BLaER1 (cell line): Measurements from ENCODE around the gene PDLIM3.

Experiments used
- H3K27ac ChIP-seq: shearing (Covaris generic); formaldehyde crosslinking; 2 replicates; pipeline ENCODE4 v1.8.1; 2022
- H3K27me3 ChIP-seq: shearing (Covaris generic); formaldehyde crosslinking; 2 replicates; pipeline ENCODE4 v1.8.1; 2022
- H3K36me3 ChIP-seq: shearing (Covaris generic); formaldehyde crosslinking; 2 replicates; pipeline ENCODE4 v1.8.1; 2022
- H3K4me1 ChIP-seq: shearing (Covaris generic); formaldehyde crosslinking; 2 replicates; pipeline ENCODE4 v1.8.1; 2022
- H3K4me2 ChIP-seq: shearing (Covaris generic); formaldehyde crosslinking; 2 replicates; pipeline ENCODE4 v1.8.1; 2022
- H3K4me3 ChIP-seq: shearing (Covaris generic); formaldehyde crosslinking; 2 replicates; pipeline ENCODE4 v1.8.1; 2022
- H3K9ac ChIP-seq: shearing (Covaris generic); formaldehyde crosslinking; 2 replicates; pipeline ENCODE4 v1.8.1; 2022
- H3K9me3 ChIP-seq: shearing (Covaris generic); formaldehyde crosslinking; 2 replicates; pipeline ENCODE4 v1.8.1; 2022
- H4K20me1 ChIP-seq: shearing (Covaris generic); formaldehyde crosslinking; 2 replicates; pipeline ENCODE4 v1.8.1; 2022
- Cebpa-rat ChIP-seq: shearing (Covaris generic); IDR thresholded peaks from 2 replicates; pipeline ENCODE4 v1.8.1; 2022

PDLIM3 gene

DNA sequence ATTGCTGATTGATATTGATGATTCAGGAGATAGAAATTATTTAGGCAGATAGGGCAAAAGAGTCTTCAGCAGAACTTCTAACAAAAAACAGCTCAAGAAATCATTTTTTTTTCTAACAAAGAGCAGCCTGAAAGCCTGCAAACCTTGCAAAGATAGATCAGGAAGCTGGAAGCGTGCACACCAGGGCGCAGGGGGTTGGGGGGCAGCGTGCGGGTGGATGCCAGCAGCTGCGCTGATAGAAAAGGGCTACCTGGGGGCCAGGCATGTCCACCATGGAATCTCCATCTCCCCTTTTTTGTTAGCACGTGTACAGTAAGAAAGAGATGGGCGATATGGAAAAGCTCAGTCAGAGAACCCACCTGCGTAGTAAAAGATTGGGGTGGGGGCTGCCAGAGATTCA, 62.1 kb downstream of the PDLIM3 start:
- no peak for TF ChIP-seq Cebpa-rat
- H3K27me3 ChIP-seq, result peaks cover 6% of the 10 kb centered on the region; the same call in 1 of the 2 replicates
- no peaks in the 10 kb centered on the region for H3K36me3 ChIP-seq
- H3K9me3 ChIP-seq, result 0 out of 2 replicates have a peak, but pooled peaks cover 4% of the 10 kb centered on the region
- H3K4me3 ChIP-seq, result no peak overlapping the region
- no peaks in the 10 kb centered on the region for H4K20me1 ChIP-seq
- peaks cover 18% of the 10 kb centered on the region for H3K4me1 ChIP-seq
- no peak overlapping the region for H3K4me2 ChIP-seq
- H3K9ac ChIP-seq, result no peak overlapping the region
- H3K27ac ChIP-seq, result no peak overlapping the region

DNA sequence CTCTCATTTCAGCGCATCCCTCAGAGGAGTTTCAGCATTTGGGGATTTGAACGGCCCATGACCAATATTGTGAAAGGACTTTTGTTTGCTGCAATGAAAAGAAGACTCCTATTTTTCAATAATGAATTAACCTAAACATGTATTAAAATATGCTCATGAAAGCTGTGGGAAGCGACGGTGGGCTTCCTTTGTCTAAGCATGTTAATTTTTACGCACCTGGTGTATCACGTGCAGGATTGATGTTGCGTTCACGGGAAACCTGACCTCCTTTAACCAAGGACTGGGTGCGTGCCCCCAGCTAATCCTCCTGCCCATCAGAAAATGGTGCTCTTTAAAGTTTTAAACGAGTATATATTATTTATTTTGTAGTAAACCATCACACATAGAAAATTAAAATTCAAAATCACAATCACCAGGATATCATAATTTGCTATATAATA, 63.2 kb downstream of the PDLIM3 start:
- 0 out of 2 replicates have a peak, but pooled peaks cover 4% of the 10 kb centered on the region for H3K9me3 ChIP-seq
- peaks cover 18% of the 10 kb centered on the region for H3K4me1 ChIP-seq
- peaks cover 6% of the 10 kb centered on the region; the same call in 1 of the 2 replicates for H3K27me3 ChIP-seq
- TF ChIP-seq Cebpa-rat, result no peak
- peak overlapping the region; percentile 72 for H3K9ac ChIP-seq
- no peak overlapping the region for H3K27ac ChIP-seq
- H4K20me1 ChIP-seq, result no peaks in the 10 kb centered on the region
- H3K4me2 ChIP-seq, result peak overlapping the region; percentile 99
- H3K4me3 ChIP-seq, result peak overlapping the region; percentile 85
- no peaks in the 10 kb centered on the region for H3K36me3 ChIP-seq

DNA sequence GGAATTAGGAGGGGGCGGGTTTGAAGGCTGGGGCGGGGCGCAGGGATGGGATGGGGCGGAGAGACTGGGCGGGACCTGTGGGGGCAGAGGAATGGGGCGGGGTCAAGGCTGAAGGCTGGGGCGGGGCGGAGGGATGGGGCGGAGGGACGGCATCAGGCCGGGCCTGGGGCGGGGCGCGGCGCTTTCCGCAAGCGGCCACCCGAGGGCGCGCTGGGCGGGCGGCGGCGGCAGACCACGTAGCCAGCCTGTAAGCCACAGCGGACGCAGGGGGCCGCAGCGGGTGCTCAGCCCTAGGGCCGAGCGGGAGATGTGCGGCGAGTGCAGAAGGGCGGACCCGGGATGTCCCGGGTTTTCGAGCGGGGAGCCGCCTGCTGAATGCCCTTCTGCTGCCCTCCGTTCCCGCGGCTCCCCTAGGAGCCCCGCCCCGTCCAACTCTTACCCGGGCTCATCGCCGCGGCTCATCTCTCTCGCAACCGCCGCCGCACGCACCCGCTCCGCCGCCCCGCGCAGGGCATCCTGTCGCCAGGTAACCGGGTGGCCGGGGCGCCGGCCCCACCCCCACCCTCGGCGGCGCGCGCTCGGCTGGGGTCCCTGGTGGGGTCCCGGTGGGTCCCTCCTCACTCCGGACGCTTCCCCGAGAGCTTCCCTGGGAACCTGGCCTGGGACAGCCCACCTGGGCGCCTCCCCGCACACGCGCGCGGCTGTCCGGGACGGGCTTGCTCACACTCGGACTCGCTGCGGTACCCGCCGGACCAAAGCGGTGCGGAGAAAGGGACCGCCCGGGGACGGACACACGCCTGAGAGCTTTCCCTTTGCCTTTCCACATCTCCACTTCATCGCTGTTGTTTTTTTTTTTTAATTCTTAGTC, 63.8 kb downstream of the PDLIM3 start, which contains the start of gene CCDC110:
Gene CCDC110, minus strand, starts transcription at position 499 of the 868 bp plus-strand sequence. Its CDS starts 50 bp downstream, at position 449.
- H3K4me3 ChIP-seq, result peak within 1 kb of the TSS; percentile 85
- H4K20me1 ChIP-seq, result no peaks in the 10 kb centered on the region
- H3K36me3 ChIP-seq, result no peaks in the 10 kb centered on the region
- TF ChIP-seq Cebpa-rat, result no peak
- H3K9me3 ChIP-seq, result 0 out of 2 replicates have a peak, but pooled peaks cover 4% of the 10 kb centered on the region
- H3K27me3 ChIP-seq, result peaks cover 6% of the 10 kb centered on the region; the same call in 1 of the 2 replicates
- peak within 1 kb of the TSS; percentile 100 for H3K4me2 ChIP-seq
- H3K4me1 ChIP-seq, result peaks cover 18% of the 10 kb centered on the region
- peak within 1 kb of the TSS; percentile 72 for H3K9ac ChIP-seq
- no peak within 1 kb of the TSS; the same call in 1 of the 2 replicates for H3K27ac ChIP-seq

DNA sequence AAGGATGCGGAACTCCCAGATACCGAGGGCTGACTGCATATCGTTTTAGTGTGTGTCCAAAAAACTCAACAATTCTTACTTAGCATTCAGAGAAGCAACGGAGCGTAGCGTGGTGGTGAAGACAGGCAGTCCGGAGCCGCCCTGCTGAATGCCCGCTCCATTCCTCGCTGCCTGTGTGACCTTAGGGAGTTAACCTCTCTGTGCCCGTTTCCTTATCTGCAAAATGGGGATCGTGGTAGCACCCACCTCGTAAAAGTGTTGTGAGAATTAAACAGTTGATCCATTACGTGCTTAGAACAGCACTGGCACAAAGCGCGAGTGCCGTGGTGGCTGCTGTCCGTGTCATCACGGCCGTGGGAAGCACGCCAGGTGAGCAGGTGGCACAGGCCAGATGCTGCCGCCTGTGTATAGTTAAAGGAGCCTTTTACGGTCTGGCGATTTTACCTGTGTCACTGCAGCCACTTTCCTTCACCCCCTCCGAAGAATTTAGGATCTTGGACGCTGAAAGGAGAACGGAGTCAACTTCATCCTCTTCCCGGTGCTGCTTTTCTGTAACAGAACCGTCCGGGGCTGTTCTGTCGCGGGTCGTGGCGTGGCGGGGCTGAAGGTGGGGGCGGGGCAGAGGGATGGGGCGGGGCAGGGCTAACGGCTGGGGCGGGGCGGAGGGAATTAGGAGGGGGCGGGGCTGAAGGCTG, 64.7 kb downstream of the PDLIM3 start:
- no peak for TF ChIP-seq Cebpa-rat
- H3K4me1 ChIP-seq, result peaks cover 18% of the 10 kb centered on the region
- peak overlapping the region; percentile 64; the same call in 1 of the 2 replicates for H3K9ac ChIP-seq
- H3K27ac ChIP-seq, result no peak overlapping the region; the same call in 1 of the 2 replicates
- H3K9me3 ChIP-seq, result 0 out of 2 replicates have a peak, but pooled peaks cover 4% of the 10 kb centered on the region
- H3K4me3 ChIP-seq, result peak overlapping the region; percentile 70
- peak overlapping the region; percentile 100 for H3K4me2 ChIP-seq
- H3K36me3 ChIP-seq, result no peaks in the 10 kb centered on the region
- no peaks in the 10 kb centered on the region for H4K20me1 ChIP-seq
- peaks cover 6% of the 10 kb centered on the region; the same call in 1 of the 2 replicates for H3K27me3 ChIP-seq

DNA sequence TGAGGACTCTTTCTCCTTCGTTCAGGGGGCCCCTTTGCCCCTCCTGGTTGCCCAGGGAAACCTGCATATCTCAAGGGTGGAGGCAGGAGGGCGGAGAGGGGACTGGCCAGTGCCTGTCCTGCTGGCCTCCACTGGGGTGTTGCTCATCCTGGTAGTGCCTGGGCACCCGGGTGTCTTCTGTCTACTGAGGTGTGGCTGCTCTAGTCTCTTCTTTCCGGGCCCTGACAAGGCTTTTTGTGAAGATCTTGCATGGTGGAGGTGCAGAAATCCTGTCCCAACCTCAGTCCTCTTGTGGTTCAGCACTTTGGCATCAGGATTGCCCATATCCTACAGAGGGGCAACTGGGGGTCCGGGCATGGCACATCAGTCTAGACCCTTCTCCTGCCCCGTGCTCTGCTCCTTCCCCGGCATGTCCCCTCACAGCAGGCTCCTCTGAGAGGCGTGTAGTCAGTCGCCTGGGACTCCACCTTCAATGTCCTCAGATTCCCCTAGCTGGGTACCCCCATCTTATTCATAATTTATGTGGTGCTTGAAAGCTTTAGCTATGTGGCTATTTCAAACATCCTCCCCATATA, 65.6 kb downstream of the PDLIM3 start:
- Histone ChIP-seq H3K4me1 (peaks cover 18% of the 10 kb centered on the region), H3K27me3 (peaks cover 6% of the 10 kb centered on the region; the same call in 1 of the 2 replicates), H3K36me3 (no peaks in the 10 kb centered on the region), H3K9me3 (0 out of 2 replicates have a peak, but pooled peaks cover 4% of the 10 kb centered on the region), H3K9ac (no peak overlapping the region), H3K4me3 (no peak overlapping the region), H3K4me2 (peak overlapping the region; percentile 100; the same call in 1 of the 2 replicates), H4K20me1 (no peaks in the 10 kb centered on the region), H3K27ac (no peak overlapping the region)
- no peak for TF ChIP-seq Cebpa-rat

DNA sequence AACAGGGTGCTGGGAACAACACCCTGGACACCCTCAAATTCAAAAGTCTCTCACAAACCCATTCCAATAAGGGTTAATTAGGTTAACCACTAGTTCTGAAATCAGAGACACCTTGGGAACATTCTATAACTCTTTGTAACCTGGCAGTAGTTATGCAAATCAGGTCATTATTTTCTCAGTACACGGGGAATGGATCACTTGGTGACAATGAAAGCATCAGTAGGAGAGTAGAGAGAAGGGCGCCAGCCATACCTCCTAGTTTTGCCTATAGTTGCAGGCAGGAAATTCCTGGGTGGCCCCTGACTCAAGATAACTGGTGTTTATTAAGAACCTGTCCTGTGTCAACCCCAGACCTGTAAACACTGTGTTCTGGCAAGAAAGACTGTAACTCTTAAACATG, 66.3 kb downstream of the PDLIM3 start:
- no peak for TF ChIP-seq Cebpa-rat
- Histone ChIP-seq H3K9me3 (0 out of 2 replicates have a peak, but pooled peaks cover 4% of the 10 kb centered on the region), H3K27me3 (peaks cover 6% of the 10 kb centered on the region; the same call in 1 of the 2 replicates), H3K9ac (no peak overlapping the region), H4K20me1 (no peaks in the 10 kb centered on the region), H3K4me1 (peaks cover 18% of the 10 kb centered on the region), H3K4me3 (no peak overlapping the region), H3K36me3 (no peaks in the 10 kb centered on the region), H3K27ac (no peak overlapping the region), H3K4me2 (no peak overlapping the region)

DNA sequence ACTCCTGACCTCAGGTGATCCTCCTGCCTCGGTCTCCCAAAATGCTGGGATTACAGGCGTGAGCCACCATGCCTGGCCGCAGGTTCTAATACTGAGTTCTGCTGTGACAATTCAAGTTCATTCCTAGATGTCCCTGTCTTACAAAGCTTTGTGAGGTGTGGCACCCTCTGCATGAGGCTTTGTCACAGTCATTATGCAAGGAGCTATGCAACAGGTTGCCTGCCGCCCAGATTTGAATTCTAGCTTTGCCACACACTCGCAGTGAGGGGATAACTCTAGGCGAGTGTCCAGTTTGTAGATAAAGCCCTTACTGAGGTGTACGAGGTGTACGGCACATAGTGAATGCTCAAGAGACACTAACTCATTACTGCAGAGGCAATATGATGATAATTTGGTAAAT, 67.3 kb downstream of the PDLIM3 start:
- H3K9ac ChIP-seq, result no peak overlapping the region
- no peak for TF ChIP-seq Cebpa-rat
- no peak overlapping the region for H3K4me2 ChIP-seq
- peaks cover 6% of the 10 kb centered on the region; the same call in 1 of the 2 replicates for H3K27me3 ChIP-seq
- H3K4me1 ChIP-seq, result peaks cover 18% of the 10 kb centered on the region
- no peaks in the 10 kb centered on the region for H3K9me3 ChIP-seq
- no peak overlapping the region for H3K27ac ChIP-seq
- H3K36me3 ChIP-seq, result no peaks in the 10 kb centered on the region
- no peak overlapping the region for H3K4me3 ChIP-seq
- no peaks in the 10 kb centered on the region for H4K20me1 ChIP-seq

DNA sequence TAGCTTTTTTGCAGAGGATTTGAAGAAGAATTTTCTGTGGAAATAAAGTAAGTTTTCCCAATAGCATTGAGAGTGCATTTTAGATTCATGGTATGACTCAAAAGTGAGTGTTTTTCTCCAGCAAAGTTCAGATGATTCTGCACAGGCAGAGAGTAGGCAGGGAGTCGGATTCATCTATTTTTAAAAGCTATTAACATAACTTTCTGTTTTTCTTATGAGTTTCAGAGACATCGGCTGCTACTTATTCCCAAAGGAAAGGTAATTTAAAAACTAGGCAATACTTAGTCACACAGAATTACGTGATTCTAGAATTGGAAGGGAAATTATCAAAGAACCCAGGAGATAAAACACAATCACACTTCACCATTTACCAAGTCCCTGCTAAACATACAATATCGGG, 68.2 kb downstream of the PDLIM3 start:
- no peak overlapping the region for H3K9ac ChIP-seq
- TF ChIP-seq Cebpa-rat, result no peak
- H3K4me3 ChIP-seq, result no peak overlapping the region
- H4K20me1 ChIP-seq, result no peaks in the 10 kb centered on the region
- no peaks in the 10 kb centered on the region for H3K36me3 ChIP-seq
- H3K9me3 ChIP-seq, result no peaks in the 10 kb centered on the region
- peaks cover 16% of the 10 kb centered on the region for H3K4me1 ChIP-seq
- peaks cover 4% of the 10 kb centered on the region; the same call in 1 of the 2 replicates for H3K27me3 ChIP-seq
- H3K27ac ChIP-seq, result no peak overlapping the region
- H3K4me2 ChIP-seq, result no peak overlapping the region

DNA sequence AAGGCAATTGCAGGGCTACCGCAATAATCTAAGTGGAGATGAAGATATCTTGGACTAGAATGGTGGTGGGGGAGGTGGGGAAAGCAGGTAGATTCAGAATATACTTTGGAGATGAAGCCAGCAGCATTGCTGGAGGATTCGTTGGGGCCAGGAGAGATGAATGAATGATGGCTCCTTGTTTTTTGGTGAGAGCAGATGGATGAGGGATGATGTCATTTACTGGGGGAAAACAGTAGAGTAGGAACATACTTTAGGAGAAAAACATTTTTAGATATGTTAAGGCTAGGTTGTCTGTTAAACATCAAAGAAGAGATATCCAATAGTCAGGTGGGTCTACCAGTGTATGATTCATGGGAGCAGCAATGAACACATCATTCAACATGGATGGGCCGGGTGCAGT, 69.6 kb downstream of the PDLIM3 start:
- no peak for TF ChIP-seq Cebpa-rat
- Histone ChIP-seq H3K4me2 (no peak overlapping the region), H3K27me3 (no peaks in the 10 kb centered on the region), H3K4me1 (peaks cover 9% of the 10 kb centered on the region), H3K9ac (no peak overlapping the region), H3K27ac (no peak overlapping the region), H3K9me3 (no peaks in the 10 kb centered on the region), H3K36me3 (no peaks in the 10 kb centered on the region), H3K4me3 (no peak overlapping the region), H4K20me1 (no peaks in the 10 kb centered on the region)
